ENCODE measurements around the gene SRSF3.

DNA sequence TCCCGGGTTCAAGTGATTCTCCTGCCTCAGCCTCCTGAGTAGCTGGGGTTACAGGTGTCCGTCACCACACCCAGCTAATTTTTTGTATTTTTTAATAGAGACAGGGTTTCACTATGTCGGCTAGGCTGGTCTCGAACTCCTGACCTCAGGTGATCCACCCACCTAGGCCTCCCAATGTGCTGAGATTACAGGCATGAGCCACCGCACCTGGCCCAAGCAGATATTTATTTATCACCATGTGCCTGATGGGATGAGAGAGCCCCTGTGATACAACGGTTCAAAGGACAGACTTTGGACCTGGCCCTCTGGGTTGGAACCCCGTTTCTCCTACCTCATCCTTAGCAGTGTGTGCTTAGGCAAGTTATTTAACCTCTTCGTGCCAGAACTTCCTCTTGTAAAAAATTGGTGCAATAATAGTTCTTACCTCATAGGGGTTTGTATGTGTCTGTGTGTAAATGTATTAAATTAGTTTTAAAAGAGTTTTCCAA is 27.7 kb upstream of the SRSF3 start:
- TF ChIP-seq, protein P1, sequence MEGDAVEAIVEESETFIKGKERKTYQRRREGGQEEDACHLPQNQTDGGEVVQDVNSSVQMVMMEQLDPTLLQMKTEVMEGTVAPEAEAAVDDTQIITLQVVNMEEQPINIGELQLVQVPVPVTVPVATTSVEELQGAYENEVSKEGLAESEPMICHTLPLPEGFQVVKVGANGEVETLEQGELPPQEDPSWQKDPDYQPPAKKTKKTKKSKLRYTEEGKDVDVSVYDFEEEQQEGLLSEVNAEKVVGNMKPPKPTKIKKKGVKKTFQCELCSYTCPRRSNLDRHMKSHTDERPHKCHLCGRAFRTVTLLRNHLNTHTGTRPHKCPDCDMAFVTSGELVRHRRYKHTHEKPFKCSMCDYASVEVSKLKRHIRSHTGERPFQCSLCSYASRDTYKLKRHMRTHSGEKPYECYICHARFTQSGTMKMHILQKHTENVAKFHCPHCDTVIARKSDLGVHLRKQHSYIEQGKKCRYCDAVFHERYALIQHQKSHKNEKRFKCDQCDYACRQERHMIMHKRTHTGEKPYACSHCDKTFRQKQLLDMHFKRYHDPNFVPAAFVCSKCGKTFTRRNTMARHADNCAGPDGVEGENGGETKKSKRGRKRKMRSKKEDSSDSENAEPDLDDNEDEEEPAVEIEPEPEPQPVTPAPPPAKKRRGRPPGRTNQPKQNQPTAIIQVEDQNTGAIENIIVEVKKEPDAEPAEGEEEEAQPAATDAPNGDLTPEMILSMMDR (IDR thresholded peaks at IDR 0.05), result no peak
- TF ChIP-seq POLR2A (IDR thresholded peaks at IDR 0.05), result no peak
